HepG2 (cell line): Measurements from ENCODE around the gene SNX22. TPM values are rescaled to one million over a fixed set of nuclear protein-coding genes. Genes with fewer than 3 reads are reported as not detected.
A peak's percentile ranks its signal among the peaks of the same experiment; 100 is the strongest.

Experiments
- BCL6 ChIP-seq: IDR thresholded peaks from 2 replicates; pipeline ENCODE4 v1.6.1; 2016; ENCODE audit warnings: missing genetic modification reagents, missing compliant biosample characterization
- CREB1 ChIP-seq, 2 experiments: fragments of 450-650 bp in 1 of 2; IDR thresholded peaks; 2 replicates each; pipeline ENCODE4 v1.6.1; 2016 to 2017; ENCODE audit warnings: control low read depth in 1 of 2, mild to moderate bottlenecking in 1 of 2, missing compliant biosample characterization in 1 of 2, missing genetic modification characterization in 1 of 2
- FIP1L1 ChIP-seq: fragments of 200-400 bp; formaldehyde crosslinking; IDR thresholded peaks from 2 replicates; pipeline ENCODE4 v1.6.1; 2018; ENCODE audit warnings: low read depth, mild to moderate bottlenecking, low read length, moderate library complexity, borderline replicate concordance; ENCODE audit not compliant: insufficient read depth
- HDAC2 ChIP-seq: sonication (generic); formaldehyde crosslinking; IDR thresholded peaks from 2 replicates; pipeline ENCODE4 v1.4.0; 2020; ENCODE audit warnings: missing genetic modification reagents
- NFE2L1 ChIP-seq: sonication (generic); formaldehyde crosslinking; IDR thresholded peaks from 2 replicates; pipeline ENCODE4 v1.4.0; 2020; ENCODE audit warnings: missing genetic modification reagents, mild to moderate bottlenecking, borderline replicate concordance
- RBM22 ChIP-seq: fragments of 200-400 bp; formaldehyde crosslinking; optimal IDR thresholded peaks from 2 replicates; pipeline ENCODE3; 2017; ENCODE audit warnings: mild to moderate bottlenecking, low read length, moderate library complexity
- RXRA ChIP-seq: sonication (generic); formaldehyde crosslinking; IDR thresholded peaks from 2 replicates; pipeline ENCODE4 v1.5.1; 2020; ENCODE audit warnings: missing genetic modification reagents
- SOX5 ChIP-seq: IDR thresholded peaks from 2 replicates; pipeline ENCODE4 v1.6.1; 2016; ENCODE audit warnings: borderline replicate concordance
- THAP11 ChIP-seq: IDR thresholded peaks from 2 replicates; pipeline ENCODE4 v1.6.1; 2016; ENCODE audit warnings: missing biosample characterization, missing genetic modification reagents
- ZBTB37 ChIP-seq: sonication (generic); formaldehyde crosslinking; IDR thresholded peaks from 2 replicates; pipeline ENCODE4 v1.4.0; 2020; ENCODE audit warnings: mild to moderate bottlenecking, missing genetic modification reagents
- ZMYM2 ChIP-seq: sonication (generic); formaldehyde crosslinking; IDR thresholded peaks from 2 replicates; pipeline ENCODE4 v1.8.0; 2022; ENCODE audit warnings: mild to moderate bottlenecking, missing genetic modification reagents
- ZNF101 ChIP-seq: sonication (generic); formaldehyde crosslinking; IDR thresholded peaks from 2 replicates; pipeline ENCODE4 v1.4.0; 2020; ENCODE audit warnings: mild to moderate bottlenecking, low read depth, missing genetic modification reagents, borderline replicate concordance
- ZNF12 ChIP-seq: sonication (generic); formaldehyde crosslinking; IDR thresholded peaks from 2 replicates; pipeline ENCODE4 v1.5.0; 2020; ENCODE audit warnings: missing genetic modification reagents
- ZNF317 ChIP-seq: sonication (generic); formaldehyde crosslinking; IDR thresholded peaks from 2 replicates; pipeline ENCODE4 v1.5.0; 2020; ENCODE audit warnings: mild to moderate bottlenecking, missing genetic modification reagents
- ZNF354B ChIP-seq: sonication (generic); formaldehyde crosslinking; IDR thresholded peaks from 2 replicates; pipeline ENCODE4 v1.8.0; 2022; ENCODE audit warnings: mild to moderate bottlenecking, missing genetic modification reagents
- ZNF367 ChIP-seq: sonication (generic); formaldehyde crosslinking; IDR thresholded peaks from 2 replicates; pipeline ENCODE4 v1.4.0; 2020; ENCODE audit warnings: missing genetic modification reagents, borderline replicate concordance
- ZSCAN21 ChIP-seq: sonication (generic); formaldehyde crosslinking; IDR thresholded peaks from 2 replicates; pipeline ENCODE4 v1.8.0; 2022; ENCODE audit warnings: mild to moderate bottlenecking, missing genetic modification reagents, moderate library complexity, borderline replicate concordance
- ZXDC ChIP-seq: sonication (generic); formaldehyde crosslinking; IDR thresholded peaks from 2 replicates; pipeline ENCODE4 v1.5.0; 2020; ENCODE audit warnings: mild to moderate bottlenecking, missing genetic modification reagents
- polyA plus RNA-seq, 8 experiments: library from polyadenylated mRNA; depleted of rRNA in 3 of 8; stranded (reverse) in 7 of 8; unstranded in 1 of 8; fragments of >200 nt; fragmentation: Illumina TruSeq in 4 of 8; extraction: Trizol in 4 of 8; gene quantifications; 2 replicates each; pipeline versions ENCODE4 v1.2.1 to v1.2.3, GENCODE V29; 2011 to 2016; ENCODE audit warnings: low read depth in 4 of 8, missing spikeins in 1 of 8, mixed read lengths in 1 of 8; ENCODE audit not compliant: insufficient read depth in 1 of 8
- total RNA-seq, 5 experiments: library from RNA; depleted of rRNA; stranded (reverse); fragments of >200 nt; fragmentation: Illumina TruSeq; extraction: Trizol; gene quantifications; 2 replicates each; pipeline ENCODE4 v1.2.3, GENCODE V29; 2016; ENCODE audit warnings: low read depth in 1 of 5

SNX22 gene
- total and polyA plus RNA-seq, 2 of the 13 experiments (the other 11 are each of a cell fraction or from before 2014, with no cell fraction given): 2.3 to 5.5 TPM

GRCh38 chr15:64146885-64147681 is 4.4 kb upstream of the SNX22 start (continued):
- TF ChIP-seq ZNF367 (CRISPR knock-in tag) (no peak), ZSCAN21 (CRISPR knock-in tag) (no peak), RBM22 (peak; percentile 83), THAP11 (peak; percentile 48; the same call in 1 of the 2 replicates), SOX5 (CRISPR knock-in tag) (peak; percentile 15; the same call in 1 of the 2 replicates), ZNF317 (CRISPR knock-in tag) (no peak), ZBTB37 (CRISPR knock-in tag) (peak; percentile 72; the same call in 1 of the 2 replicates), ZNF12 (CRISPR knock-in tag) (peak; percentile 81), NFE2L1 (no peak), ZNF354B (CRISPR knock-in tag) (no peak), ZXDC (CRISPR knock-in tag) (0 out of 2 replicates have a peak, but pooled peaks have one; percentile 65), BCL6 (peak; percentile 40; the same call in 1 of the 2 replicates), CREB1 (IDR thresholded peaks at IDR 0.05) (no peak), CREB1 (CRISPR knock-in tag; IDR thresholded peaks at IDR 0.05) (peak; percentile 51; the same call in 1 of the 2 replicates), HDAC2 (CRISPR knock-in tag) (0 out of 2 replicates have a peak, but pooled peaks have one; percentile 14), FIP1L1 (no peak), ZMYM2 (CRISPR knock-in tag) (peak; percentile 91), ZNF101 (no peak), RXRA (CRISPR knock-in tag) (peak; percentile 73)
